Skeletal muscle satellite cell (primary cell): ENCODE data around the gene AGAP2.

Experiments
- H3K27me3 ChIP-seq: 2 replicates; pipeline ENCODE4 v1.7.0; 2013; ENCODE audit warnings: low read length; ENCODE audit not compliant: control insufficient read depth, insufficient read depth
- H3K36me3 ChIP-seq: 2 replicates; pipeline ENCODE4 v1.7.0; 2013; ENCODE audit warnings: mild to moderate bottlenecking, control low read depth, low read length; ENCODE audit not compliant: insufficient read depth
- H3K4me1 ChIP-seq: 2 replicates; pipeline ENCODE4 v1.7.0; 2013; ENCODE audit warnings: low read length; ENCODE audit not compliant: control insufficient read depth, insufficient read depth
- H3K4me2 ChIP-seq: 2 replicates; pipeline ENCODE4 v1.7.0; 2013; ENCODE audit warnings: mild to moderate bottlenecking, low read length
- H3K4me3 ChIP-seq: 2 replicates; pipeline ENCODE4 v1.7.0; 2013; ENCODE audit warnings: low read length
- H3K9ac ChIP-seq: 2 replicates; pipeline ENCODE4 v1.7.0; 2013; ENCODE audit warnings: mild to moderate bottlenecking, low read depth, low read length, moderate library complexity
- H3K9me3 ChIP-seq: replicated peaks from 2 replicates; pipeline ENCODE4 v1.7.0; 2013; ENCODE audit warnings: mild to moderate bottlenecking, control low read depth, low read length

The AGAP2 gene

DNA sequence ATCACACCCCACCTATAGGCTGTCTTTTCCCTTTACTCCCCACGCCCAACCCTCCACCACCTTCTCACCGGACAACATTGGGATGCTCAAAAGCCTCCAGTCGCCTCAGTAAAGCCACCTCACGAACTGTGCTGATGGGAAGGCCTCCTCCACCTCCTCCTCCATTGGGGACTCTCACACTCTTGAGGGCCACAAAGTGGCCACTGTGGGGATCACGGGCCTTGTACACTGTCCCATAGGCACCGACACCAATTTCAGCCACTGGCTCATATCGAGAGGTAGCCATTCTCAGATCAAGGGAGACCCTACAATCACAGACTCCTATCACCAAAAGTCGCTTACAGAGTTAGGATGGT lies 12.9 kb upstream of the AGAP2 start:
- peak overlapping the region; percentile 85 for H3K4me3 ChIP-seq
- peaks cover 26% of the 10 kb centered on the region for H3K27me3 ChIP-seq
- peak overlapping the region; percentile 90 for H3K9ac ChIP-seq
- peaks cover 22% of the 10 kb centered on the region for H3K4me1 ChIP-seq
- H3K36me3 ChIP-seq: peaks cover 36% of the 10 kb centered on the region
- H3K9me3 ChIP-seq: no peaks in the 10 kb centered on the region
- H3K4me2 ChIP-seq: peak overlapping the region; percentile 96

DNA sequence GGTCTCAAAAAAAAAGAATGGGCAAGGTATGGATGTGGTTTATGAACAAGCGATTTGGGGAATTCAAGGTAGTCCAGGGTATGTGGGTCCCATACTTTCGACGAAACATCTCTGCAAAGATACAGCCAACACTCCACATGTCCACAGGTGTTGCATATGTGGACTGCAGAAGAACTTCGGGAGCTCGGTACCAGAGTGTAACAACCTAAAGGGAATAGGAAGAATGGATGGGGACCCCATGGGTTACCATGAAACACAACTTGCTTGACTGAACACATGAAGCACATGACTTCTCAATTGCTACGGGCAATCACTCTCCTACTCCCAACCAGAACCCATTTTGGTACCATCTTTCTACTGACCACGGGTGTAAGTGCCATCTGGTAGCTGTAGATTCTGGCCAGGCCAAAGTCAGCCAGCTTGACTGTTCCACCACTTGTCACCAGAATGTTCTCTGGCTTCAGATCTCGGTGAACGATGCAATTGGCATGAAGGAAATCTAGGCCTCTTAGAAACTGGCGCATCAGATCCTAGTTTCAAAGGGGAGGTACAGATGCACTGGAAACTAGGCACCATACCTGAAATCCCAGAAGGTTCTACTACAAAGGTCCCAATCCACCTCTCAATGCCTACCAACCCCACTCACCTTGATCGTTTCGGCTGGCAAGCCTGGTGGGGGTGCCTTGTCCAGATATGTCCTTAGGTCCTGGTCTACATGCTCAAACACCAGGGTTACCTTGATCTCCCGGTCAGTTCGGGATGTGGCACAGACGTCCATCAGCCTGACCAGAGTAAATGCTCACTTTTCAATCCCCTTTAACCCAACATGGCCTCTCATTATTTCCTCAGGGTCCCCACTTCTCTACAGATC lies 12.3 kb upstream of the AGAP2 start:
- H3K9ac ChIP-seq: peak overlapping the region; percentile 90
- H3K4me2 ChIP-seq: peak overlapping the region; percentile 96
- H3K36me3 ChIP-seq: peaks cover 41% of the 10 kb centered on the region
- no peaks in the 10 kb centered on the region for H3K9me3 ChIP-seq
- H3K4me1 ChIP-seq: peaks cover 25% of the 10 kb centered on the region
- H3K27me3 ChIP-seq: peaks cover 20% of the 10 kb centered on the region
- peak overlapping the region; percentile 85 for H3K4me3 ChIP-seq

- no peak overlapping the region for H3K4me3 ChIP-seq
- H3K4me1 ChIP-seq: peaks cover 27% of the 10 kb centered on the region
- peaks cover 41% of the 10 kb centered on the region for H3K36me3 ChIP-seq
- H3K27me3 ChIP-seq: peaks cover 11% of the 10 kb centered on the region
- H3K9ac ChIP-seq: no peak overlapping the region
- H3K9me3 ChIP-seq: no peaks in the 10 kb centered on the region
- no peak overlapping the region for H3K4me2 ChIP-seq
Measured at GRCh38 chr12:57749061-57749460, 10.5 kb upstream of the AGAP2 start.

DNA sequence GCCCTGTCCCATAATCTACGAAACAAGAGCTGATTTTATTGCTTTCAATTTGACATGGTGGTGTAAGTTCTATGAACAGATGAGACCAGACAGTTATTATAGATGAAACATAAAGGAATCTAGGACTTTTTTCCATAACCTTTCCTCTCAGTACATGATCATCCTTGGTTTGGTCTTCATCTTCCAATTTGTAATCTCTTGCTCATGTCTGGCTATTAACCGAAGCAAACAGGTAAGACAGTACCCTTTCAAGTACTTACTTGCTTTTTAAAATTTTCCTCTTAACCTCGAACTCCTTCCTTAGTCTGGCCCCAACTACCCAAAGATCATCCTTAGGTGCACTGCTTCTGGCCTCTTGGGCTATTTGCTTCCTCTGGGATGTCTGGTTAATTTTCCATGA lies 7.5 kb upstream of the AGAP2 start:
- peaks cover 41% of the 10 kb centered on the region for H3K36me3 ChIP-seq
- peak overlapping the region; percentile 94 for H3K4me2 ChIP-seq
- no peak overlapping the region for H3K9ac ChIP-seq
- no peaks in the 10 kb centered on the region for H3K9me3 ChIP-seq
- peaks cover 14% of the 10 kb centered on the region for H3K27me3 ChIP-seq
- H3K4me3 ChIP-seq: peak overlapping the region; percentile 87
- H3K4me1 ChIP-seq: peaks cover 18% of the 10 kb centered on the region

DNA sequence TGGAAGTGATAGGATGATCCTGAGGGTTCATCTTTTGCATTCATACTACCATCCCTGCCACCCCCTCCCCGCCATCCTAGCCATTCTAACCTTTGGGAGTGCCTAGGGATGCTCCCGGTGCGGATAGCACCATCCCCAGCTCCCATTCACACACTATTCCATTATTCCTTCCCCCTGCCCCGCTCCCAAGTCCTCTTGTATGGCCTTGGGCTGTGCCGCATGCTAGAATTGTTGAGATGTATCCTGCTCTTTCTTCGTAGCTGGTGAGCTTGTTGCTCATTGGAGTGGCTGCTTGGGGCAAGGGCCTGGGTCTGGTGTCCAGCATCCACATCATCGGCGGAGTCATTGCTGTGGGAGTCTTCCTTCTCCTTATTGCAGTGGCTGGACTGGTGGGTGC lies 6.9 kb upstream of the AGAP2 start:
- peaks cover 36% of the 10 kb centered on the region for H3K36me3 ChIP-seq

DNA sequence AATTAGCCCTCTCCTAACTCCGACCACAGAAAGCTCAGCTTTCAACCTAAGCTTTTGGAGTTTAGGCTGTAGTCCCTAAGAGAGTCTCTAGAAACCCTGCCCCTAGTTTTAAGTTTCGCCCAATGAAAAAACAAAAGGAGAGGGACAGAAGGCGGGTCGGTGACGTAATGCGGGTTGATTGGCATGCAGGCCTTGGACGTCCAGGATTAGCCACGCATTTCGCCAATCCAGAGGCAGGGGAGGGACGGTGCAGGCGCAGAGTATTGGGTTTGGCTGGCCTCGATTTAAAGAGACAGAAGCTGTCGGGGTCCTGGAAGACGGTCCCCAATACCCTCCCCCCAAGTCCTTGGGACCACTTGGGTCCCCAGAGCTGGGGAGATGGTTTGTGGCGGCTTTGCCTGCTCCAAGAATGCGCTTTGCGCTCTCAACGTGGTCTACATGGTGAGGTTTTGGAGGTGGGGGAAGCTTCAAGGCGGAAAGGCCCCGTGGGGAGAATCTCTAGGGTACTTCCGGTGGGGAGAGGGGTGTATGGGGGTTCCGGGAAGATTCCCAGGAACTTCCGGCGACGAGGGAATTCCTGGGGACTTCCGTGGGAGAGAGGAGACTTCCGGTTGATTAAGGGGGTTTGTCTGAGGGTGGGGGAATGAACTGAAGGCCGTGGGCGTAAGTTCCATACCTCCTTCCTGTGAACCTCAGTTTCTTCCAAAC lies 6.4 kb upstream of the AGAP2 start, which contains the start of gene TSPAN31:
TSS of gene TSPAN31 (plus strand) at position 263 of the 708 bp plus-strand sequence. CDS start at position 379, 116 bp downstream.
- Histone ChIP-seq H3K36me3 (peaks cover 32% of the 10 kb centered on the region), H3K4me3 (peak within 1 kb of the TSS; percentile 87), H3K4me2 (peak within 1 kb of the TSS; percentile 94), H3K9ac (peak within 1 kb of the TSS; percentile 96), H3K4me1 (peaks cover 10% of the 10 kb centered on the region), H3K27me3 (peaks cover 25% of the 10 kb centered on the region), H3K9me3 (no peaks in the 10 kb centered on the region)

More for the DNA sequence above, 6.9 kb upstream of the AGAP2 start:
- Histone ChIP-seq H3K9me3 (no peaks in the 10 kb centered on the region), H3K4me1 (peaks cover 12% of the 10 kb centered on the region), H3K27me3 (peaks cover 20% of the 10 kb centered on the region), H3K9ac (peak overlapping the region; percentile 96), H3K4me3 (peak overlapping the region; percentile 87), H3K4me2 (peak overlapping the region; percentile 94)

DNA sequence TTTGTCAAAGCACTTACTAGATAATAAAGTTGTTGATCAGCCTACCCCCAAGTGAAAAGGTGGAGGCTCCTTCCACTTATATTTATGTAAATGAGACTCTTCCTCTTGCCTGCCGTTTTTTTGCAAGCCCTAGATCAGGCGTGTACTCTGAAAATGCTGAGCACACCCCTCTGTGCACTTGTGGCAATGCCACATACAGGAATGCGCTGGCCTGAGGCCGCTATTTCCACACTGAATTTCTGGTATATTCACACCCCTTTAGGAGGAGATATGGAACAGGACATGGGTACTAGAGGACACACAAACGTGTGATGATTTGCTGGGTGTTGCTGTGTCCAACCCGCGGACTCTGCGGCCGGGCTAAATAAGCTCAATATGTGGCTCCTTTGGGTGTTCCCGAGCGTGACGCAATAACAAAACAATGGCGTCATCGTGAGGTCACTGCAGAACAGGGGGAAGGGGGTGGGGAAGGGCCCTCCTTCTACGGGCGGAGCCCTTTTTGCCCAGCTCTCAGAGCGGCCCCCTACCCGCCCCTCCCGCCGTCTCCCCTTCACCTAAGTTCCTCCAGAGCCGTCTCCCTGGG lies 5.7 kb upstream of the AGAP2 start:
- H3K4me1 ChIP-seq: peaks cover 10% of the 10 kb centered on the region
- H3K9ac ChIP-seq: peak overlapping the region; percentile 96
- H3K36me3 ChIP-seq: peaks cover 28% of the 10 kb centered on the region
- H3K4me2 ChIP-seq: peak overlapping the region; percentile 94
- H3K9me3 ChIP-seq: no peaks in the 10 kb centered on the region
- H3K4me3 ChIP-seq: peak overlapping the region; percentile 87
- H3K27me3 ChIP-seq: peaks cover 32% of the 10 kb centered on the region

- Histone ChIP-seq H3K9ac (no peak overlapping the region), H3K36me3 (peaks cover 24% of the 10 kb centered on the region), H3K4me2 (no peak overlapping the region), H3K27me3 (peaks cover 36% of the 10 kb centered on the region), H3K4me1 (peaks cover 10% of the 10 kb centered on the region), H3K4me3 (peak overlapping the region; percentile 87), H3K9me3 (no peaks in the 10 kb centered on the region)
Measured at GRCh38 chr12:57743769-57744168, 5.2 kb upstream of the AGAP2 start.

DNA sequence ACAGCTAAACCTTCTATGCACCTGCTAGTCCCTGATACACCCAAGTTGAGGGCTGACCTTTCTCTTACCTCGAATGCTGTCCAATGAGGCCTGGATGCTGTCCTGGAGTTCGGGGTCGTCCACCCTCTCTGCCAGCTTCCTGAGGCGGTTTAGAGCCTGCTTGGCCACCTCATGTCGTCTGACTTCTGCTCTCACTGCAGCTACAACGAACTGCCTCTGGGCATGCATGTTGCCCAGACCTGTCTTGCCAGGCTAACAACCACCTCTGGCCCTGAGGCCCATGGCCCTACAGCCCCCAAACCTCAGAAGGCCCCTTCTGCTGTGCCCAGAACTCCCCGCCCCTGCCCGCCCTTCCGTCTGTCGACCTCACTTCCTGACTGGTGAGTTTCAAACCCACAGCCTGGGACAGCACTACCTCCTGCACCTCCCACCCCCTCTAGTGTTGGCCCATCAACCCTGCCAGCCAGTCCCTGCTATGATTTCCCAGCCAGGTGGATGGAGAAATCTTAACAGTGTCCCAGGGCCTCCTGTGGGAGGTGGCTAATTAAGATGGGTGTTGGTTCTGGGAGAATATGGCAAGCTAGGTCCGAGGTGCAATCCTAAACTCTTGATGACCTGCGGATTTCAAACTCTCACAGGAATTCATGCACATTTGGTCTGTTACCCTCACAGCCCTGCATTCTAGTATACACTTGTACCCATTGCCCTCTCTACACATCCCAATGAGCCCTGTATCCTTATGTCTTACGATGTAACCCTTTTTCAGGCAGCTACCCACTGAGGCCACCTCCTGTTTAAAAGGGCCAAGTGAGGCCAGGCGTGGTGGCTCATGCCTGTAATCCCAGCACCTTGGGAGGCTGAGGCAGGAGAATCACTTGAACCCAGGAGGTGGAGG lies 3.5 kb upstream of the AGAP2 start:
- Histone ChIP-seq H3K4me1 (peaks cover 17% of the 10 kb centered on the region), H3K4me2 (no peak overlapping the region), H3K4me3 (no peak overlapping the region), H3K9ac (no peak overlapping the region), H3K27me3 (peaks cover 45% of the 10 kb centered on the region), H3K9me3 (no peaks in the 10 kb centered on the region), H3K36me3 (peaks cover 12% of the 10 kb centered on the region)

DNA sequence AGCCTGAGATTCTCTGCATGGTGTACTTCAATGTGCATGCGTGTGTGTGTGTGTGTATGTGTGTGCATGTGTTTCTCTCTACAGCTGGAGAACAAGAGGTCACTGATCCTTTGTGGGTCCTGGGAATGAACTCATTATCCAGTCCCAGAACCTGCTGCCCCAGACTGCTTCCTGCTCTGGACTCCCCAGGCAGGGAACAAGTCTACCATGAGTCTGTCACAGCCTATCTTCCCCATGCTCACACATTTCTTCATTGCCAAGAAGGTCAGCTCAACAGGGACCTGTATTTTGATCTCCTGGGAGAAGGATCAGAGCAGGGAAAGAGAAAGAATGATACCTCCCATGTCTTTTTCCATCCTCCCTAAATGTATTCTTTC lies 2.9 kb upstream of the AGAP2 start:
- peaks cover 20% of the 10 kb centered on the region for H3K4me1 ChIP-seq

More for the DNA sequence above, 2.9 kb upstream of the AGAP2 start:
- Histone ChIP-seq H3K9me3 (no peaks in the 10 kb centered on the region), H3K4me3 (no peak overlapping the region), H3K36me3 (peaks cover 5% of the 10 kb centered on the region), H3K27me3 (peaks cover 52% of the 10 kb centered on the region), H3K4me2 (no peak overlapping the region), H3K9ac (no peak overlapping the region)
